WTC11 (cell line): Measurements from ENCODE around the gene HOXD12. TPM values are rescaled to one million over a fixed set of nuclear protein-coding genes. Genes with fewer than 3 reads are reported as not detected.

Experiments
- ATAC-seq: fragments of 200-7000 bp; cut with Tn5 transposase; 2 replicates; pipeline ENCODE4 v1.10.0; 2021; ENCODE audit warnings: mild to moderate bottlenecking, moderate library complexity
- CTCF ChIA-PET: fragments of 300-600 bp; sonication (Branson Sonifier 250); formaldehyde crosslinking; loops from one replicate; lab custom pipeline; 2021; ENCODE audit warnings: antibody characterized with exemption; lab: Charles Lee
- POLR2A ChIA-PET: fragments of 350-600 bp; sonication (Branson Sonifier 250); formaldehyde crosslinking; loops from one replicate; lab custom pipeline; 2021; ENCODE audit warnings: antibody characterized with exemption; lab: Charles Lee
- DNase-seq: peaks from one replicate; pipeline ENCODE4 v3.0.0; 2021; ENCODE audit warnings: low spot score
- H3K27ac Mint-ChIP-seq: 2 replicates; pipeline ENCODE4 v1.8.0; 2021; ENCODE audit warnings: mixed read lengths
- H3K27me3 Mint-ChIP-seq: 2 replicates; pipeline ENCODE4 v1.8.0; 2021; ENCODE audit warnings: low read depth, mild to moderate bottlenecking, moderate library complexity, mixed read lengths
- H3K36me3 Mint-ChIP-seq: 2 replicates; pipeline ENCODE4 v1.8.0; 2021; ENCODE audit warnings: mixed read lengths
- H3K4me1 Mint-ChIP-seq: 2 replicates; pipeline ENCODE4 v1.8.0; 2022; ENCODE audit warnings: mixed read lengths
- H3K4me3 Mint-ChIP-seq: 2 replicates; pipeline ENCODE4 v1.8.0; 2021; ENCODE audit warnings: mild to moderate bottlenecking, moderate library complexity, mixed read lengths
- H3K9me3 Mint-ChIP-seq: 2 replicates; pipeline ENCODE4 v1.8.0; 2021; ENCODE audit warnings: mixed read lengths
- CBFB ChIP-seq: sonication (generic); formaldehyde crosslinking; IDR thresholded peaks from 2 replicates; pipeline ENCODE4 v1.8.1; 2022; ENCODE audit warnings: mild to moderate bottlenecking, low read depth, missing genetic modification reagents
- ESRRA ChIP-seq: sonication (generic); formaldehyde crosslinking; IDR thresholded peaks from 2 replicates; pipeline ENCODE4 v1.8.1; 2022; ENCODE audit warnings: mild to moderate bottlenecking, missing genetic modification reagents, borderline replicate concordance
- ETV6 ChIP-seq: sonication (generic); formaldehyde crosslinking; IDR thresholded peaks from 2 replicates; pipeline ENCODE4 v1.8.1; 2022; ENCODE audit warnings: mild to moderate bottlenecking, missing genetic modification reagents
- FOXJ3 ChIP-seq: sonication (generic); formaldehyde crosslinking; IDR thresholded peaks from 2 replicates; pipeline ENCODE4 v1.9.0; 2021; ENCODE audit warnings: missing genetic modification reagents, mild to moderate bottlenecking, borderline replicate concordance
- FOXP1 ChIP-seq: sonication (generic); formaldehyde crosslinking; IDR thresholded peaks from 2 replicates; pipeline ENCODE4 v1.8.0; 2022; ENCODE audit warnings: missing genetic modification reagents, mild to moderate bottlenecking, moderate library complexity, borderline replicate concordance
- GABPB1 ChIP-seq: sonication (generic); formaldehyde crosslinking; IDR thresholded peaks from 2 replicates; pipeline ENCODE4 v1.8.1; 2023; ENCODE audit warnings: mild to moderate bottlenecking, missing genetic modification reagents
- GRHL2 ChIP-seq: fragments of 250-450 bp; sonication (Bioruptor Pico); IDR thresholded peaks from 2 replicates; pipeline ENCODE4 v1.8.0; 2022; ENCODE audit warnings: mild to moderate bottlenecking, moderate library complexity; ENCODE audit not compliant: insufficient replicate concordance, severe bottlenecking
- IRF2 ChIP-seq: sonication (generic); formaldehyde crosslinking; IDR thresholded peaks from 2 replicates; pipeline ENCODE4 v1.8.0; 2022; ENCODE audit warnings: low read depth, missing genetic modification reagents, borderline replicate concordance
- JAZF1 ChIP-seq: fragments of 250-450 bp; sonication (Bioruptor Pico); IDR thresholded peaks from 2 replicates; pipeline ENCODE4 v1.9.0; 2021; ENCODE audit warnings: moderate library complexity, mild to moderate bottlenecking, inconsistent platforms
- MXD4 ChIP-seq: fragments of 250-450 bp; sonication (Bioruptor Pico); IDR thresholded peaks from 2 replicates; pipeline ENCODE4 v1.8.0; 2021; ENCODE audit warnings: mild to moderate bottlenecking, moderate library complexity, borderline replicate concordance
- NR1H2 ChIP-seq: sonication (generic); formaldehyde crosslinking; IDR thresholded peaks from 2 replicates; pipeline ENCODE4 v1.9.0; 2021; ENCODE audit warnings: mild to moderate bottlenecking, moderate library complexity, missing genetic modification reagents
- OVOL2 ChIP-seq: fragments of 250-450 bp; sonication (Bioruptor Pico); IDR thresholded peaks from 2 replicates; pipeline ENCODE4 v1.9.0; 2021; ENCODE audit warnings: mild to moderate bottlenecking, borderline replicate concordance
- PRRX2 ChIP-seq: fragments of 250-450 bp; sonication (Bioruptor Pico); IDR thresholded peaks from 2 replicates; pipeline ENCODE4 v1.8.0; 2021; ENCODE audit warnings: mild to moderate bottlenecking
- TCF7 ChIP-seq: sonication (generic); formaldehyde crosslinking; IDR thresholded peaks from 2 replicates; pipeline ENCODE4 v1.8.0; 2022; ENCODE audit warnings: mild to moderate bottlenecking, low read depth, missing genetic modification reagents, moderate library complexity
- TEAD1 ChIP-seq: sonication (generic); formaldehyde crosslinking; IDR thresholded peaks from 2 replicates; pipeline ENCODE4 v1.8.0; 2022; ENCODE audit warnings: mild to moderate bottlenecking, missing genetic modification reagents
- ZBTB21 ChIP-seq: sonication (generic); formaldehyde crosslinking; IDR thresholded peaks from 2 replicates; pipeline ENCODE4 v1.8.1; 2023; ENCODE audit warnings: mild to moderate bottlenecking, missing genetic modification reagents, borderline replicate concordance
- ZNF232 ChIP-seq: sonication (generic); formaldehyde crosslinking; IDR thresholded peaks from 2 replicates; pipeline ENCODE4 v1.8.0; 2022; ENCODE audit warnings: mild to moderate bottlenecking, missing genetic modification reagents
- ZNF317 ChIP-seq: sonication (generic); formaldehyde crosslinking; IDR thresholded peaks from 2 replicates; pipeline ENCODE4 v1.8.1; 2023; ENCODE audit warnings: low read depth, mild to moderate bottlenecking, moderate library complexity, missing genetic modification reagents, borderline replicate concordance
- ZNF423 ChIP-seq: fragments of 250-450 bp; sonication (Bioruptor Pico); IDR thresholded peaks from 2 replicates; pipeline ENCODE4 v2.1.2; 2022; ENCODE audit warnings: mild to moderate bottlenecking, moderate library complexity
- ZNF425 ChIP-seq: fragments of 250-450 bp; sonication (Bioruptor Pico); conservative IDR thresholded peaks from 2 replicates; pipeline ENCODE4 v1.9.0; 2021; ENCODE audit warnings: mild to moderate bottlenecking
- total RNA-seq: library from RNA; stranded (reverse); gene quantifications from 3 replicates; pipeline ENCODE4 v1.2.3, GENCODE V29; 2021
- TF ChIP-seq, protein P1 (sequence below): sonication (generic); formaldehyde crosslinking; IDR thresholded peaks from 2 replicates; pipeline ENCODE4 v1.8.0; 2023; ENCODE audit warnings: missing genetic modification reagents, mild to moderate bottlenecking, borderline replicate concordance
- TF ChIP-seq, protein P2 (sequence below): fragments of 250-450 bp; sonication (Bioruptor Pico); IDR thresholded peaks from 2 replicates; pipeline ENCODE4 v1.9.0; 2021; ENCODE audit warnings: moderate library complexity, mild to moderate bottlenecking, inconsistent platforms, borderline replicate concordance

The HOXD12 gene
- total RNA-seq, 1 experiment from 2014 or later: 0.17 TPM

DNA sequence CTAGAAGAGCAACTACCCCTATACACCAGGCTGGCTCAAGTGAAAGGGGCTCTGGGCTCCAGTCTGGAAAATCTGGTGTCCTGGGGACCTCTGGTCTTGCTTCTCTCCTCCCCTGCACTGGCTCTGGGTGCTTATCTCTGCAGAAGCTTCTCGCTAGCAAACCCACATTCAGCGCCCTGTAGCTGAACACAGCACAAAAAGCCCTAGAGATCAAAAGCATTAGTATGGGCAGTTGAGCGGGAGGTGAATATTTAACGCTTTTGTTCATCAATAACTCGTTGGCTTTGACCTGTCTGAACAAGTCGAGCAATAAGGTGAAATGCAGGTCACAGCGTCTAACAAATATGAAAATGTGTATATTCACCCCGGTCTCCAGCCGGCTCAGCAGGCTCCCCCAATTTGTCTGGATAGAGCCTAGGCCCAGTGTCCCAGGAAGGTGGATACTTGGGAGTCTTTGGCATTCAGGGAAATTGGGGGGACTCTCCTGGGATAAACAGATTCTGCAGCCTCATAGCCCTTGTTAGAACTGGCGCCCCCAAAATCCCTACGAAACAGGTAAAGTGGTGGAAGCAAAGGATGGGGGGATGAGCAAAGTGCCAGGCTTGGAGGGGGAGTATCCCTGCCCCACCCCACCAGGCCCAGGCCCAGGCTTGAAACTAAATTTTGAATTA, 49.3 kb downstream of the HOXD12 start:
- ATAC-seq (no peak), DNase-seq (no peak)
- POLR2A ChIA-PET: interaction anchor here (0.6 to 1.6 kb wide), 2 partner anchors 14 to 17 kb away, joined by 3 read pairs; no protein-coding TSS in a partner anchor
- TF ChIP-seq IRF2 (CRISPR knock-in tag) (no peak), ZNF425 (CRISPR knock-in tag) (no peak), TEAD1 (CRISPR knock-in tag) (no peak)
- TF ChIP-seq, protein P1, sequence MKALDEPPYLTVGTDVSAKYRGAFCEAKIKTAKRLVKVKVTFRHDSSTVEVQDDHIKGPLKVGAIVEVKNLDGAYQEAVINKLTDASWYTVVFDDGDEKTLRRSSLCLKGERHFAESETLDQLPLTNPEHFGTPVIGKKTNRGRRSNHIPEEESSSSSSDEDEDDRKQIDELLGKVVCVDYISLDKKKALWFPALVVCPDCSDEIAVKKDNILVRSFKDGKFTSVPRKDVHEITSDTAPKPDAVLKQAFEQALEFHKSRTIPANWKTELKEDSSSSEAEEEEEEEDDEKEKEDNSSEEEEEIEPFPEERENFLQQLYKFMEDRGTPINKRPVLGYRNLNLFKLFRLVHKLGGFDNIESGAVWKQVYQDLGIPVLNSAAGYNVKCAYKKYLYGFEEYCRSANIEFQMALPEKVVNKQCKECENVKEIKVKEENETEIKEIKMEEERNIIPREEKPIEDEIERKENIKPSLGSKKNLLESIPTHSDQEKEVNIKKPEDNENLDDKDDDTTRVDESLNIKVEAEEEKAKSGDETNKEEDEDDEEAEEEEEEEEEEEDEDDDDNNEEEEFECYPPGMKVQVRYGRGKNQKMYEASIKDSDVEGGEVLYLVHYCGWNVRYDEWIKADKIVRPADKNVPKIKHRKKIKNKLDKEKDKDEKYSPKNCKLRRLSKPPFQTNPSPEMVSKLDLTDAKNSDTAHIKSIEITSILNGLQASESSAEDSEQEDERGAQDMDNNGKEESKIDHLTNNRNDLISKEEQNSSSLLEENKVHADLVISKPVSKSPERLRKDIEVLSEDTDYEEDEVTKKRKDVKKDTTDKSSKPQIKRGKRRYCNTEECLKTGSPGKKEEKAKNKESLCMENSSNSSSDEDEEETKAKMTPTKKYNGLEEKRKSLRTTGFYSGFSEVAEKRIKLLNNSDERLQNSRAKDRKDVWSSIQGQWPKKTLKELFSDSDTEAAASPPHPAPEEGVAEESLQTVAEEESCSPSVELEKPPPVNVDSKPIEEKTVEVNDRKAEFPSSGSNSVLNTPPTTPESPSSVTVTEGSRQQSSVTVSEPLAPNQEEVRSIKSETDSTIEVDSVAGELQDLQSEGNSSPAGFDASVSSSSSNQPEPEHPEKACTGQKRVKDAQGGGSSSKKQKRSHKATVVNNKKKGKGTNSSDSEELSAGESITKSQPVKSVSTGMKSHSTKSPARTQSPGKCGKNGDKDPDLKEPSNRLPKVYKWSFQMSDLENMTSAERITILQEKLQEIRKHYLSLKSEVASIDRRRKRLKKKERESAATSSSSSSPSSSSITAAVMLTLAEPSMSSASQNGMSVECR (CRISPR knock-in tag): no peak
- H3K36me3 Mint-ChIP-seq: no peaks in the 10 kb centered on the region
- H3K9me3 Mint-ChIP-seq: no peaks in the 10 kb centered on the region
- H3K27ac Mint-ChIP-seq: no peak overlapping the region
- H3K4me3 Mint-ChIP-seq: no peak overlapping the region
- peaks cover 100% of the 10 kb centered on the region for H3K27me3 Mint-ChIP-seq
- peaks cover 22% of the 10 kb centered on the region for H3K4me1 Mint-ChIP-seq
- CTCF ChIA-PET: no interaction called here

GRCh38 chr2:176149481-176149938, 49.9 kb downstream of the HOXD12 start:
- Mint-ChIP-seq H3K27ac (no peak overlapping the region), H3K9me3 (no peaks in the 10 kb centered on the region), H3K4me1 (peaks cover 22% of the 10 kb centered on the region), H3K36me3 (no peaks in the 10 kb centered on the region), H3K27me3 (peaks cover 100% of the 10 kb centered on the region), H3K4me3 (no peak overlapping the region)
- no peak for DNase-seq
- CTCF ChIA-PET: no interaction called here
- POLR2A ChIA-PET: interaction anchor here (0.6 to 1.6 kb wide), 2 partner anchors 13 to 17 kb away, joined by 3 read pairs; no protein-coding TSS in a partner anchor
- no peak for ATAC-seq
- TF ChIP-seq TEAD1 (CRISPR knock-in tag) (no peak), ESRRA (no peak), ZNF317 (CRISPR knock-in tag) (no peak), GABPB1 (CRISPR knock-in tag) (no peak), GRHL2 (CRISPR knock-in tag) (no peak), ZNF423 (CRISPR knock-in tag) (no peak), OVOL2 (CRISPR knock-in tag) (no peak), ETV6 (CRISPR knock-in tag) (no peak)

DNA sequence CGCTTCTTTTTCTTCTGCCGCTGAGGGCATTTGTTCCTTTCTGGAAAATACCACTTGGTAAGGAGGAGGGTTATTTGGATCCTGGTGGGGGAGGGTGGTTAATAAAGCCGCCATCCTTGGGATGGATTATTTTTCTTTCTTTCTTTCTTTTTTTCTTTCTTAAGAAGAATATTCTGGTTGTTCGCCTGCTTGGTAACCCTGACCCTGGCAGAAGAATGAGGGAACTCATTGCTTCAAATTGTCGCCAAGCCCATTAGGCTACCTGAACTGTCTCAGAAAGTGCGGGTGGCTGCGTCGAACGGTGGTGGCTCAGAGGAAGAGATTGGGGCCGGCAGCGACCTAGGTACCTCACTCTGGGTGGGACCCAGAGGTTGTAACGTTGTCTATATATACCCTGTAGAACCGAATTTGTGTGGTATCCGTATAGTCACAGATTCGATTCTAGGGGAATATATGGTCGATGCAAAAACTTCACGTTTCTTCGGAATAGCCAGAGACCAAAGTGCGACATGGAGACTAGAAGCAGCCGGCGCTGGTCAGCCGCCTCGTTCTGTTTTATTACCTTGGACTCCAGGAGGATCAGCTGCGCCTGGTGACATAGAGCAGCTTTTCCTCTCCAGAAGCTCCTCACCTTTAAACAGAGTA, 50.5 kb downstream of the HOXD12 start:
- Mint-ChIP-seq H3K9me3 (no peaks in the 10 kb centered on the region), H3K4me1 (peaks cover 25% of the 10 kb centered on the region), H3K4me3 (no peak overlapping the region), H3K27me3 (peaks cover 100% of the 10 kb centered on the region), H3K36me3 (no peaks in the 10 kb centered on the region), H3K27ac (no peak overlapping the region)
- ChIA-PET CTCF (interaction anchor here (1.0 to 1.3 kb wide), 3 partner anchors 9 to 305 kb away, joined by 3 to 4 read pairs (median 3); no protein-coding TSS in a partner anchor), POLR2A (interaction anchor here (1.6 kb wide), 1 partner anchor 13 kb away, joined by 3 read pairs; no protein-coding TSS in a partner anchor)
- DNase-seq (no peak), ATAC-seq (no peak)
- TF ChIP-seq NR1H2 (CRISPR knock-in tag) (no peak), ZBTB21 (CRISPR knock-in tag) (no peak), ZNF423 (CRISPR knock-in tag) (no peak), PRRX2 (CRISPR knock-in tag) (no peak), MXD4 (no peak), TCF7 (no peak), CBFB (CRISPR knock-in tag) (no peak), FOXJ3 (CRISPR knock-in tag) (no peak), JAZF1 (CRISPR knock-in tag) (no peak), FOXP1 (CRISPR knock-in tag) (no peak), ZNF232 (CRISPR knock-in tag) (no peak)
- TF ChIP-seq, protein P2, sequence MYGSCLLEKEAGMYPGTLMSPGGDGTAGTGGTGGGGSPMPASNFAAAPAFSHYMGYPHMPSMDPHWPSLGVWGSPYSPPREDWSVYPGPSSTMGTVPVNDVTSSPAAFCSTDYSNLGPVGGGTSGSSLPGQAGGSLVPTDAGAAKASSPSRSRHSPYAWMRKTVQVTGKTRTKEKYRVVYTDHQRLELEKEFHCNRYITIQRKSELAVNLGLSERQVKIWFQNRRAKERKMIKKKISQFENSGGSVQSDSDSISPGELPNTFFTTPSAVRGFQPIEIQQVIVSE (CRISPR knock-in tag): no peak
